ENCODE measurements around the gene COPS6.

Gene COPS6

GRCh38 chr7:100088621-100089457 lies at the start of gene COPS6:
TSS of gene COPS6 (plus strand) at chr7:100088969. CDS start at chr7:100088991, 22 bp downstream.
- peak; percentile 74 to 82 for DNase-seq (ENCODE audit: low read depth in 1 of 2, low spot score in 1 of 2)

- no peak for DNase-seq (ENCODE audit: low read depth in 1 of 2, low spot score in 1 of 2)
Measured at GRCh38 chr7:100040575-100040974, 48.2 kb upstream of the COPS6 start.

- DNase-seq (ENCODE audit: low read depth in 1 of 2, low spot score in 1 of 2), result no peak
Measured at GRCh38 chr7:100044718-100045117, 44.1 kb upstream of the COPS6 start.

- DNase-seq (ENCODE audit: low read depth in 1 of 2, low spot score in 1 of 2), result no peak
Measured at GRCh38 chr7:100048680-100049079, 40.1 kb upstream of the COPS6 start.

GRCh38 chr7:100049441-100050291 lies 39.1 kb upstream of the COPS6 start, which contains the start of gene ZSCAN21:
TSS of gene ZSCAN21 (plus strand) at chr7:100049774. CDS start at chr7:100057007, 7,233 bp downstream.
- DNase-seq (ENCODE audit: low read depth in 1 of 2, low spot score in 1 of 2), result peak; percentile 60 to 71

- no peak for DNase-seq (ENCODE audit: low read depth in 1 of 2, low spot score in 1 of 2)
Measured at GRCh38 chr7:100051611-100052010, 37.2 kb upstream of the COPS6 start.

GRCh38 chr7:100053215-100053614 lies 35.6 kb upstream of the COPS6 start:
- DNase-seq (ENCODE audit: low read depth in 1 of 2, low spot score in 1 of 2), result no peak

- DNase-seq (ENCODE audit: low read depth in 1 of 2, low spot score in 1 of 2), result no peak
Measured at GRCh38 chr7:100057006-100057405, 31.8 kb upstream of the COPS6 start.

GRCh38 chr7:100059251-100059739 lies 29.5 kb upstream of the COPS6 start:
- DNase-seq (ENCODE audit: low read depth in 1 of 2, low spot score in 1 of 2), result no peak

GRCh38 chr7:100061518-100062193 lies 27.1 kb upstream of the COPS6 start:
- DNase-seq (ENCODE audit: low read depth in 1 of 2, low spot score in 1 of 2), result no peak

- DNase-seq (ENCODE audit: low read depth in 1 of 2, low spot score in 1 of 2), result no peak
Measured at GRCh38 chr7:100063376-100063775, 25.4 kb upstream of the COPS6 start.

GRCh38 chr7:100064162-100064561 lies 24.6 kb upstream of the COPS6 start:
- DNase-seq (ENCODE audit: low read depth in 1 of 2, low spot score in 1 of 2), result no peak

- no peak for DNase-seq (ENCODE audit: low read depth in 1 of 2, low spot score in 1 of 2)
Measured at GRCh38 chr7:100065452-100066186, 23.1 kb upstream of the COPS6 start.

GRCh38 chr7:100066953-100067352 lies 21.8 kb upstream of the COPS6 start:
- DNase-seq (ENCODE audit: low read depth in 1 of 2, low spot score in 1 of 2), result no peak

- DNase-seq (ENCODE audit: low read depth in 1 of 2, low spot score in 1 of 2), result no peak
Measured at GRCh38 chr7:100069991-100070390, 18.8 kb upstream of the COPS6 start.

- DNase-seq (ENCODE audit: low read depth in 1 of 2, low spot score in 1 of 2), result no peak
Measured at GRCh38 chr7:100071018-100071723, 17.6 kb upstream of the COPS6 start.

- DNase-seq (ENCODE audit: low read depth in 1 of 2, low spot score in 1 of 2), result no peak
Measured at GRCh38 chr7:100072462-100072861, 16.3 kb upstream of the COPS6 start.

- no peak for DNase-seq (ENCODE audit: low read depth in 1 of 2, low spot score in 1 of 2)
Measured at GRCh38 chr7:100074841-100075240, 13.9 kb upstream of the COPS6 start.

- DNase-seq (ENCODE audit: low read depth in 1 of 2, low spot score in 1 of 2), result no peak
Measured at GRCh38 chr7:100075418-100075817, 13.4 kb upstream of the COPS6 start.

GRCh38 chr7:100077205-100077604 lies 11.6 kb upstream of the COPS6 start:
- DNase-seq (ENCODE audit: low read depth in 1 of 2, low spot score in 1 of 2), result no peak
